HCT116 (cell line): ENCODE measurements around the gene KATNAL2. TPM values are rescaled to one million over a fixed set of nuclear protein-coding genes. Genes with fewer than 3 reads are reported as not detected.
A peak's percentile ranks its signal among the peaks of the same experiment; 100 is the strongest.

Experiments
- ATAC-seq: fragments of 200-7000 bp; cut with Tn5 transposase; 2 replicates; pipeline ENCODE4 v1.9.1; 2020; ENCODE audit warnings: mild to moderate bottlenecking, moderate library complexity
- BruUV-seq: library from RNA; stranded (reverse); fragments of 400-500 nt; replicated peaks from 2 replicates; lab custom pipeline; 2021; lab: Mats Ljungman, UMichigan
- CTCF ChIA-PET: fragments of 300-600 bp; sonication (Branson Sonifier 250); formaldehyde crosslinking; loops from one replicate; lab custom pipeline; 2021; ENCODE audit warnings: antibody characterized with exemption; lab: Charles Lee
- POLR2A ChIA-PET: fragments of 300-600, 350-600 bp; sonication (Branson Sonifier 250); formaldehyde crosslinking; loops from one replicate; lab custom pipeline; 2021; ENCODE audit warnings: antibody characterized with exemption; lab: Charles Lee
- RAD21 ChIA-PET, 2 experiments: fragments of 300-600 bp; sonication (Branson Sonifier 250); formaldehyde crosslinking; loops; one replicate each; lab custom pipeline; 2023; ENCODE audit warnings: low total read pairs in 2 of 2; ENCODE audit not compliant: uncharacterized antibody in 2 of 2, unreplicated experiment in 2 of 2, low non-redundant PET in 1 of 2; lab: Charles Lee
- DNase-seq: peaks from one replicate; pipeline ENCODE4 v3.0.0-alpha.2; 2010; ENCODE audit warnings: low read depth, low spot score
- H2AFZ ChIP-seq: fragments of 200-600 bp; shearing (Covaris generic), sonication (generic); 2 replicates; pipeline ENCODE4 v1.6.1; 2017; ENCODE audit warnings: low read depth, mixed run types, mixed read lengths, antibody characterized with exemption, low read length; ENCODE audit not compliant: poor library complexity, severe bottlenecking
- H3K27ac ChIP-seq: 2 replicates; pipeline ENCODE4 v1.5.1; 2012; ENCODE audit warnings: low read depth, low read length
- H3K27me3 ChIP-seq: fragments of 200-600 bp; sonication (generic); 2 replicates; pipeline ENCODE4 v1.6.1; 2016; ENCODE audit warnings: mixed run types, low read length, mixed read lengths; ENCODE audit not compliant: insufficient read depth
- H3K36me3 ChIP-seq, 2 experiments: fragments of 200-500 bp in 1 of 2; fragments of 200-600 bp in 1 of 2; sonication (Bioruptor generic) in 1 of 2; sonication (generic) in 1 of 2; 2 replicates each; pipeline versions ENCODE4 v1.5.1 to v1.6.1; 2014 to 2016; ENCODE audit warnings: low read length in 2 of 2, inconsistent platforms in 1 of 2, mixed read lengths in 1 of 2, mixed run types in 1 of 2; ENCODE audit not compliant: insufficient read depth in 2 of 2, control insufficient read depth in 1 of 2
- H3K4me1 ChIP-seq, 2 experiments: fragments of 200-600 bp in 1 of 2; sonication (generic) in 1 of 2; 2 replicates each; pipeline versions ENCODE4 v1.5.1 to v1.6.1; 2012 to 2017; ENCODE audit warnings: low read length in 2 of 2, inconsistent platforms in 1 of 2, mild to moderate bottlenecking in 1 of 2, mixed read lengths in 1 of 2, mixed run types in 1 of 2, moderate library complexity in 1 of 2; ENCODE audit not compliant: insufficient read depth in 2 of 2, control insufficient read depth in 1 of 2
- H3K4me2 ChIP-seq: fragments of 200-600 bp; sonication (generic); 2 replicates; pipeline ENCODE4 v1.6.1; 2017; ENCODE audit warnings: mixed run types, low read length, mixed read lengths
- H3K4me3 ChIP-seq, 2 experiments: fragments of 200-600 bp in 1 of 2; sonication (generic) in 1 of 2; replicated peaks in 1 of 2; 2 replicates each; pipeline ENCODE4 v1.5.1; 2011 to 2016; ENCODE audit warnings: low read length in 2 of 2, control low read depth in 1 of 2, low read depth in 1 of 2, mild to moderate bottlenecking in 1 of 2, mixed read lengths in 1 of 2, mixed run types in 1 of 2
- H3K79me2 ChIP-seq: fragments of 200-600 bp; sonication (generic); 2 replicates; pipeline ENCODE4 v1.6.1; 2017; ENCODE audit warnings: mild to moderate bottlenecking, mixed run types, low read length, moderate library complexity, mixed read lengths; ENCODE audit not compliant: insufficient read depth
- H3K9ac ChIP-seq: fragments of 200-600 bp; sonication (generic); 2 replicates; pipeline ENCODE4 v1.6.1; 2016; ENCODE audit warnings: low read length, mixed read lengths
- H3K9me2 ChIP-seq: fragments of 200-600 bp; sonication (generic), shearing (Covaris generic); 2 replicates; pipeline ENCODE4 v1.6.1; 2017; ENCODE audit warnings: mixed run types, mild to moderate bottlenecking, moderate library complexity; ENCODE audit not compliant: insufficient read depth
- H3K9me3 ChIP-seq, 2 experiments: fragments of 200-500 bp in 1 of 2; fragments of 200-600 bp in 1 of 2; sonication (Bioruptor generic) in 1 of 2; sonication (generic) in 1 of 2; 2 replicates each; pipeline ENCODE4 v1.6.1; 2014 to 2017; ENCODE audit warnings: low read length in 2 of 2, mixed read lengths in 2 of 2, inconsistent platforms in 1 of 2, low read depth in 1 of 2, mild to moderate bottlenecking in 1 of 2, mixed run types in 1 of 2, moderate library complexity in 1 of 2; ENCODE audit not compliant: control insufficient read depth in 1 of 2, insufficient read depth in 1 of 2
- H4K20me1 ChIP-seq: fragments of 200-600 bp; sonication (generic), shearing (Covaris generic); 2 replicates; pipeline ENCODE4 v1.6.1; 2017; ENCODE audit warnings: mixed run types, mild to moderate bottlenecking, moderate library complexity; ENCODE audit not compliant: insufficient read depth
- POLR2A ChIP-seq: IDR thresholded peaks from 2 replicates; pipeline ENCODE4 v1.7.0; 2011; ENCODE audit warnings: borderline replicate concordance; ENCODE audit not compliant: insufficient read depth, insufficient read length; ENCODE audit errors: extremely low read depth
- POLR2AphosphoS5 ChIP-seq: IDR thresholded peaks from 2 replicates; pipeline ENCODE4 v1.6.1; 2011; ENCODE audit warnings: mild to moderate bottlenecking, low read depth, low read length, moderate library complexity
- intact Hi-C: fragments of 100-400 bp; cut with micrococcal nuclease; formaldehyde crosslinking; loops from 2 replicates; pipeline ENCODE4 v1.10.0; 2022
- total RNA-seq: library from RNA; stranded (reverse); gene quantifications from one replicate; pipeline ENCODE4 v1.2.1, GENCODE V29; 2021; ENCODE audit not compliant: unreplicated experiment
- TF ChIP-seq, protein P1 (sequence below): IDR thresholded peaks from 2 replicates; pipeline ENCODE4 v1.6.1; 2011; ENCODE audit warnings: mild to moderate bottlenecking, low read length, moderate library complexity; ENCODE audit not compliant: insufficient replicate concordance; ENCODE audit errors: extremely low read depth

KATNAL2 gene
- total RNA-seq, 1 experiment from 2014 or later = 2.0 TPM

GRCh38 chr18:46916551-46917107 lies 773 bp upstream of the KATNAL2 start:
- no peak overlapping the region for H2AFZ ChIP-seq
- no peak for DNase-seq
- H3K79me2 ChIP-seq = peaks cover 52% of the 10 kb centered on the region

More at GRCh38 chr18:46916551-46917107, 773 bp upstream of the KATNAL2 start:
- no peaks in the 10 kb centered on the region for H3K9me2 ChIP-seq
- POLR2A ChIA-PET = interaction anchor here (1.0 kb wide), 1 partner anchor 12 kb away, joined by 3 read pairs; no protein-coding TSS in a partner anchor
- peak; percentile 39; the same call in 1 of the 2 replicates for ATAC-seq
- H3K27ac ChIP-seq = peak overlapping the region; percentile 62
- peak overlapping the region; percentile 83 for H3K4me2 ChIP-seq
- RAD21 ChIA-PET = no interaction called here
- H3K27me3 ChIP-seq = no peaks in the 10 kb centered on the region
- intact Hi-C loops = no loop called here
- no peaks in the 10 kb centered on the region for H3K36me3 ChIP-seq
- TF ChIP-seq POLR2A = no peak
- TF ChIP-seq, protein P1, sequence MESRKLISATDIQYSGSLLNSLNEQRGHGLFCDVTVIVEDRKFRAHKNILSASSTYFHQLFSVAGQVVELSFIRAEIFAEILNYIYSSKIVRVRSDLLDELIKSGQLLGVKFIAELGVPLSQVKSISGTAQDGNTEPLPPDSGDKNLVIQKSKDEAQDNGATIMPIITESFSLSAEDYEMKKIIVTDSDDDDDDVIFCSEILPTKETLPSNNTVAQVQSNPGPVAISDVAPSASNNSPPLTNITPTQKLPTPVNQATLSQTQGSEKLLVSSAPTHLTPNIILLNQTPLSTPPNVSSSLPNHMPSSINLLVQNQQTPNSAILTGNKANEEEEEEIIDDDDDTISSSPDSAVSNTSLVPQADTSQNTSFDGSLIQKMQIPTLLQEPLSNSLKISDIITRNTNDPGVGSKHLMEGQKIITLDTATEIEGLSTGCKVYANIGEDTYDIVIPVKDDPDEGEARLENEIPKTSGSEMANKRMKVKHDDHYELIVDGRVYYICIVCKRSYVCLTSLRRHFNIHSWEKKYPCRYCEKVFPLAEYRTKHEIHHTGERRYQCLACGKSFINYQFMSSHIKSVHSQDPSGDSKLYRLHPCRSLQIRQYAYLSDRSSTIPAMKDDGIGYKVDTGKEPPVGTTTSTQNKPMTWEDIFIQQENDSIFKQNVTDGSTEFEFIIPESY = no peak
- TF ChIP-seq POLR2AphosphoS5 = no peak
- TF ChIP-seq, all 23 proteins: peak for 0
- Histone ChIP-seq H4K20me1 (no peaks in the 10 kb centered on the region), H3K9ac (peak overlapping the region; percentile 73), H3K9me3 (no peaks in the 10 kb centered on the region), H3K4me3 (peak overlapping the region; percentile 59 to 76), H3K4me1 (peaks cover 4 to 18% of the 10 kb centered on the region in 2 experiments; a peak in 3 of 4 replicates)
- no TSS peak for BruUV-seq
- CTCF ChIA-PET = no interaction called here
